Astrocyte (in vitro differentiated cells and primary cell): ENCODE data around the gene KCTD10. TPM values are rescaled to one million over a fixed set of nuclear protein-coding genes. Genes with fewer than 3 reads are reported as not detected.

Source experiments
- DNase-seq: peaks from one replicate; pipeline ENCODE4 v3.0.0-alpha.2; 2010; ENCODE audit warnings: low read depth
- FAIRE-seq: peaks from 2 replicates; lab custom pipeline; 2011; peaks lifted over from hg19 to GRCh38; lab: Jason Lieb, UNC
- H2AFZ ChIP-seq: 2 replicates; pipeline ENCODE4 v1.6.0; 2012; ENCODE audit warnings: low read depth, low read length, inconsistent platforms
- H3K27ac ChIP-seq: 2 replicates; pipeline ENCODE4 v1.5.1; 2011; ENCODE audit warnings: low read depth, low read length, inconsistent platforms
- H3K27me3 ChIP-seq: 2 replicates; pipeline ENCODE4 v1.6.0; 2011; ENCODE audit warnings: low read length, inconsistent platforms; ENCODE audit not compliant: insufficient read depth
- H3K36me3 ChIP-seq: 2 replicates; pipeline ENCODE4 v1.5.1; 2011; ENCODE audit warnings: low read length, inconsistent platforms; ENCODE audit not compliant: insufficient read depth
- H3K4me1 ChIP-seq: 2 replicates; pipeline ENCODE4 v1.5.1; 2011; ENCODE audit warnings: low read length, inconsistent platforms; ENCODE audit not compliant: insufficient read depth
- H3K4me2 ChIP-seq: 2 replicates; pipeline ENCODE4 v1.6.0; 2012; ENCODE audit warnings: low read length, inconsistent platforms
- H3K4me3 ChIP-seq: 2 replicates; pipeline ENCODE4 v1.5.1; 2011; ENCODE audit warnings: low read depth, mild to moderate bottlenecking, low read length, inconsistent platforms; ENCODE audit not compliant: insufficient read depth
- H3K79me2 ChIP-seq: 2 replicates; pipeline ENCODE4 v1.6.0; 2012; ENCODE audit warnings: mild to moderate bottlenecking, low read length, inconsistent platforms; ENCODE audit not compliant: insufficient read depth
- H3K9ac ChIP-seq: 2 replicates; pipeline ENCODE4 v1.6.0; 2012; ENCODE audit warnings: mild to moderate bottlenecking, low read length, inconsistent platforms
- H3K9me3 ChIP-seq: 2 replicates; pipeline ENCODE4 v1.5.1; 2012; ENCODE audit warnings: low read depth, mild to moderate bottlenecking, low read length, inconsistent platforms; ENCODE audit not compliant: insufficient read depth
- H4K20me1 ChIP-seq: 2 replicates; pipeline ENCODE4 v1.6.0; 2012; ENCODE audit warnings: low read length, inconsistent platforms; ENCODE audit not compliant: insufficient read depth
- H3K27ac Mint-ChIP-seq: one replicate; pipeline ENCODE4 v1.8.0; 2021; ENCODE audit warnings: mild to moderate bottlenecking, mixed read lengths; ENCODE audit not compliant: unreplicated experiment
- H3K27me3 Mint-ChIP-seq: one replicate; pipeline ENCODE4 v1.8.0; 2021; ENCODE audit warnings: low read depth, mixed read lengths; ENCODE audit not compliant: unreplicated experiment
- H3K36me3 Mint-ChIP-seq: one replicate; pipeline ENCODE4 v1.8.0; 2021; ENCODE audit warnings: low read depth, mixed read lengths; ENCODE audit not compliant: unreplicated experiment
- H3K4me1 Mint-ChIP-seq: one replicate; pipeline ENCODE4 v1.8.0; 2021; ENCODE audit warnings: low read depth, mixed read lengths; ENCODE audit not compliant: unreplicated experiment
- H3K4me3 Mint-ChIP-seq: one replicate; pipeline ENCODE4 v1.8.0; 2021; ENCODE audit warnings: mild to moderate bottlenecking, moderate library complexity, mixed read lengths; ENCODE audit not compliant: unreplicated experiment
- H3K9me3 Mint-ChIP-seq: one replicate; pipeline ENCODE4 v1.8.0; 2021; ENCODE audit warnings: mild to moderate bottlenecking, mixed read lengths; ENCODE audit not compliant: unreplicated experiment
- EZH2 ChIP-seq: IDR thresholded peaks from 2 replicates; pipeline ENCODE4 v1.6.1; 2012; ENCODE audit warnings: mild to moderate bottlenecking, low read length, inconsistent platforms; ENCODE audit not compliant: insufficient read depth
- total RNA-seq: library from RNA; stranded (reverse); gene quantifications from 2 replicates; pipeline ENCODE4 v1.2.1, GENCODE V29; 2021
- TF ChIP-seq, protein P1 (sequence below): IDR thresholded peaks from 2 replicates; pipeline ENCODE4 v1.5.1; 2011; ENCODE audit warnings: low read depth, mild to moderate bottlenecking, inconsistent platforms, low read length, moderate library complexity; ENCODE audit not compliant: insufficient read depth

Gene KCTD10
- total RNA-seq, 1 donor from 2014 or later: 118 TPM

DNA sequence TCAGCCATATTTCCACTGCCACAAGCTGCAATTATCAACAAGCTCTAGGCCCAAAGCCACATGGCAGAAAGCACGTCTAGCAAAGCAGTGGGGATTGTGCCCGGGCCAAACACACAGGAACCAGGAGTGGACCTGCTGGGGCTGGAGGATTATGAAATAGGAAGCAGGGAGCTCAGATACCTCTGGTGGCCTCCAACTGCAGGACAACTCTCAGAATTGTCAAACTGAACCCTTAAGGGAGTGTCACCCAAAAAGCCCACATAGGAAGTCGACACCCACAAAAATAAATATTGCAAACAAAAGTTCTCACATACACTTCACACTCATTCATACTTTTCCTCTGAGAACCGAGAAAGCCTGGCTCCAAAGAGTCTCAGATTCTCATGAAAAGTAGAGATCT lies 26.1 kb downstream of the KCTD10 start:
- DNase-seq: no peak
- Histone ChIP-seq H3K79me2 (peaks cover 86% of the 10 kb centered on the region), H3K9ac (no peak overlapping the region), H3K27me3 (no peaks in the 10 kb centered on the region), H3K4me1 (peaks cover 12% of the 10 kb centered on the region), H3K4me3 (no peak overlapping the region), H3K4me2 (no peak overlapping the region), H4K20me1 (peaks cover 73% of the 10 kb centered on the region), H3K27ac (no peak overlapping the region), H2AFZ (no peak overlapping the region), H3K36me3 (peaks cover 55% of the 10 kb centered on the region), H3K9me3 (no peaks in the 10 kb centered on the region)
- no peak for FAIRE-seq
- TF ChIP-seq, protein P1, sequence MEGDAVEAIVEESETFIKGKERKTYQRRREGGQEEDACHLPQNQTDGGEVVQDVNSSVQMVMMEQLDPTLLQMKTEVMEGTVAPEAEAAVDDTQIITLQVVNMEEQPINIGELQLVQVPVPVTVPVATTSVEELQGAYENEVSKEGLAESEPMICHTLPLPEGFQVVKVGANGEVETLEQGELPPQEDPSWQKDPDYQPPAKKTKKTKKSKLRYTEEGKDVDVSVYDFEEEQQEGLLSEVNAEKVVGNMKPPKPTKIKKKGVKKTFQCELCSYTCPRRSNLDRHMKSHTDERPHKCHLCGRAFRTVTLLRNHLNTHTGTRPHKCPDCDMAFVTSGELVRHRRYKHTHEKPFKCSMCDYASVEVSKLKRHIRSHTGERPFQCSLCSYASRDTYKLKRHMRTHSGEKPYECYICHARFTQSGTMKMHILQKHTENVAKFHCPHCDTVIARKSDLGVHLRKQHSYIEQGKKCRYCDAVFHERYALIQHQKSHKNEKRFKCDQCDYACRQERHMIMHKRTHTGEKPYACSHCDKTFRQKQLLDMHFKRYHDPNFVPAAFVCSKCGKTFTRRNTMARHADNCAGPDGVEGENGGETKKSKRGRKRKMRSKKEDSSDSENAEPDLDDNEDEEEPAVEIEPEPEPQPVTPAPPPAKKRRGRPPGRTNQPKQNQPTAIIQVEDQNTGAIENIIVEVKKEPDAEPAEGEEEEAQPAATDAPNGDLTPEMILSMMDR: no peak
- TF ChIP-seq EZH2: no peak
- no peaks in the 10 kb centered on the region for H3K9me3 Mint-ChIP-seq
- peaks cover 32% of the 10 kb centered on the region for H3K36me3 Mint-ChIP-seq
- H3K27ac Mint-ChIP-seq: no peak overlapping the region
- no peak overlapping the region for H3K4me3 Mint-ChIP-seq
- no peaks in the 10 kb centered on the region for H3K27me3 Mint-ChIP-seq
- peaks cover 21% of the 10 kb centered on the region for H3K4me1 Mint-ChIP-seq

DNA sequence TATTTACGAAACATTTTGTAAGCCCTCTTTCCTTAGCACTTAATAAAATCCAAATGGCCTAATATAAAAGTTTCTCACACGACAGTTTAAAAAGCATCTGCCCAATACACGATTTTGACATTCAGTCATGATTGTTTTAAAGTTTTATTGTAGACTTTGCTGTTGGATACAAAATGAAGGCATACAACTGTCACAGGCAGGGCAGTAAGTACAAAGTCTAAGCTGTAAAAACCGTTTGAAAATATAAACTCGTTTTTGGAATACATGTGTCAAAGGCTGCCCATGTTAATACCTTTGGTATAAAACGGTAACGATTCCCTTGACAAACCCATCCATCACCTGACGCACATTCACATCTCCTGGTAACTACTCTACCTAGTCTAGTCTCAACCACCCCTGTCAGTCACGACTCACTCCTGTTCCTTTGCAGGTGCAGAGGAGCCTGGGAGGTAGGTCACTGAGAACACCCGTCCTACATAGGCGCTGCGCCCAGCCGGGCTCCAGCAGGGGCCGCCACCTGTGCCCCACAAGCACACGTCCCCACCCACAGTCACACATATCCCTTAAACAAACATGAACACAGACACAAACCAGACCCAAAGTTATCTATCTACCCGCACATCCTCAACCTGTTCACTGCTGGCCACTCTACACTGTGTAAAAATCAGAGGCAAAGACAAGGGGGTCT lies 27.1 kb downstream of the KCTD10 start:
- Mint-ChIP-seq H3K36me3 (peaks cover 32% of the 10 kb centered on the region), H3K9me3 (no peaks in the 10 kb centered on the region), H3K27me3 (no peaks in the 10 kb centered on the region), H3K27ac (no peak overlapping the region), H3K4me3 (no peak overlapping the region), H3K4me1 (peaks cover 13% of the 10 kb centered on the region)
- Histone ChIP-seq H3K9ac (no peak overlapping the region), H4K20me1 (peaks cover 67% of the 10 kb centered on the region), H2AFZ (no peak overlapping the region), H3K27ac (no peak overlapping the region), H3K79me2 (peaks cover 76% of the 10 kb centered on the region), H3K36me3 (peaks cover 46% of the 10 kb centered on the region), H3K4me1 (peaks cover 5% of the 10 kb centered on the region), H3K9me3 (no peaks in the 10 kb centered on the region), H3K4me2 (no peak overlapping the region), H3K4me3 (no peak overlapping the region), H3K27me3 (no peaks in the 10 kb centered on the region)
- TF ChIP-seq, protein P1: no peak
- TF ChIP-seq EZH2: no peak
- FAIRE-seq: no peak
- DNase-seq: no peak

DNA sequence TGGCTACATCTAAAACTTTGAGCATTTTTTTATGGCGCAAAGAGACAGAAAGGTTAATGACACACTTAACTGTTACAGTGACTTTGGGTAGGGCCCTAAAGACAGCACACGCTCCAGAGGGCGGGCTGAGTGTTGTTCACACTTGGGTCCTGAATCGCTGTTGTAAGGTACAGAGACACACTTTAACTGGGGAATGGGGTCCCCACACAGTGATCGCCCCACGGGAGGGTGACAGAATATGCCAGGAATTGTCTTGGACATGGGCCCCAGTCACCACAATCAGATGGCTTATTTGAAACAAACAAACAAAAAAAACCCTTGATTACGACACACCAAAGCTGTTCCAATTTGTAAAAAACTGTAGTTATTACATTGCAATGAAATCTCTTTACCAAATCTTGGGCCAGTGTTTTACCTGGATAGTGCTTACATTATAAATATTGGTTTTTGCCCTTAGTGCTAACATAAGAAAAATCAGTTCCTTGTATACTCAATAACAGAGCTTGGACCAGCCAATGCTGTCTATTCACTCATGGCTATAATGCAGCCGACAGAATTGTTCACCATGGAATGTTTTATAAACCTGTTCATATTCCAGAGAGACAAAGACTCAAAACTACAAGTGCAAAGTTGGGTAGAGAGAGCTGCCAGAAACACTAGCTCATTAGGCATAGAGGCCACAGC lies 28.3 kb downstream of the KCTD10 start:
- peaks cover 18% of the 10 kb centered on the region for H3K4me1 Mint-ChIP-seq
- peak overlapping the region; percentile 16 for H3K4me3 Mint-ChIP-seq
- Histone ChIP-seq H3K9me3 (no peaks in the 10 kb centered on the region), H3K9ac (no peak overlapping the region), H2AFZ (no peak overlapping the region), H3K27me3 (no peaks in the 10 kb centered on the region), H3K27ac (no peak overlapping the region), H3K4me2 (no peak overlapping the region), H3K4me1 (peaks cover 5% of the 10 kb centered on the region), H3K79me2 (peaks cover 66% of the 10 kb centered on the region), H4K20me1 (peaks cover 62% of the 10 kb centered on the region), H3K4me3 (no peak overlapping the region), H3K36me3 (peaks cover 35% of the 10 kb centered on the region)
- H3K27ac Mint-ChIP-seq: no peak overlapping the region
- no peaks in the 10 kb centered on the region for H3K9me3 Mint-ChIP-seq
- FAIRE-seq: no peak
- no peak for TF ChIP-seq EZH2
- TF ChIP-seq, protein P1: no peak
- DNase-seq: no peak
- H3K27me3 Mint-ChIP-seq: no peaks in the 10 kb centered on the region
- peaks cover 37% of the 10 kb centered on the region for H3K36me3 Mint-ChIP-seq
